ENCODE results near the gene COL25A1. TPM values are rescaled to one million over a fixed set of nuclear protein-coding genes. Genes with fewer than 3 reads are reported as not detected.

COL25A1 gene
- total RNA-seq, 1 donor from 2014 or later = 0.75 TPM

DNA sequence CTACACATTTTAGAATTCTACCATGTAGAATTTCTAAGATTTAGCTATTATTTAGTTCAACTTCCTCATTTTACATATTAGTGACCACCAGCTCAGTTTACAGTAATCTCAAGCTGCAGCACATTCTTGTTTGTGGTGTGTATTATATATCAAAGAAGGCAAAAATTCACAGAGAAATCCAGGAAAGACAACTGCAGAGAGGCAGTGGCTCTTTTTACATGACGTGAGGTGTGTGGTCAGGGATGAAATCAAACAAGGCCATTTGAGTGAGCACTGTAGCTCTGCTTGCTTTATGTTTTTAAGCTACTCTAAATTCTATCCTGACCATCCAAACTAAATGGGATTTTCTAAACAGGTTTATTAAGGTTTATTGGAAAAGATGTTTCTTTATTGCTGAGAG, 71.1 kb downstream of the COL25A1 start:
- Histone ChIP-seq H3K36me3 (no peaks in the 10 kb centered on the region), H3K4me1 (no peaks in the 10 kb centered on the region), H3K27ac (no peak overlapping the region), H3K9me3 (no peaks in the 10 kb centered on the region), H3K27me3 (no peaks in the 10 kb centered on the region), H3K4me3 (no peak overlapping the region)
- TF ChIP-seq, protein P1, sequence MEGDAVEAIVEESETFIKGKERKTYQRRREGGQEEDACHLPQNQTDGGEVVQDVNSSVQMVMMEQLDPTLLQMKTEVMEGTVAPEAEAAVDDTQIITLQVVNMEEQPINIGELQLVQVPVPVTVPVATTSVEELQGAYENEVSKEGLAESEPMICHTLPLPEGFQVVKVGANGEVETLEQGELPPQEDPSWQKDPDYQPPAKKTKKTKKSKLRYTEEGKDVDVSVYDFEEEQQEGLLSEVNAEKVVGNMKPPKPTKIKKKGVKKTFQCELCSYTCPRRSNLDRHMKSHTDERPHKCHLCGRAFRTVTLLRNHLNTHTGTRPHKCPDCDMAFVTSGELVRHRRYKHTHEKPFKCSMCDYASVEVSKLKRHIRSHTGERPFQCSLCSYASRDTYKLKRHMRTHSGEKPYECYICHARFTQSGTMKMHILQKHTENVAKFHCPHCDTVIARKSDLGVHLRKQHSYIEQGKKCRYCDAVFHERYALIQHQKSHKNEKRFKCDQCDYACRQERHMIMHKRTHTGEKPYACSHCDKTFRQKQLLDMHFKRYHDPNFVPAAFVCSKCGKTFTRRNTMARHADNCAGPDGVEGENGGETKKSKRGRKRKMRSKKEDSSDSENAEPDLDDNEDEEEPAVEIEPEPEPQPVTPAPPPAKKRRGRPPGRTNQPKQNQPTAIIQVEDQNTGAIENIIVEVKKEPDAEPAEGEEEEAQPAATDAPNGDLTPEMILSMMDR (IDR thresholded peaks at IDR 0.05) = no peak
- ATAC-seq (no peak), DNase-seq (no peak)
- intact Hi-C loops (cut with DNase I) = no loop called here

DNA sequence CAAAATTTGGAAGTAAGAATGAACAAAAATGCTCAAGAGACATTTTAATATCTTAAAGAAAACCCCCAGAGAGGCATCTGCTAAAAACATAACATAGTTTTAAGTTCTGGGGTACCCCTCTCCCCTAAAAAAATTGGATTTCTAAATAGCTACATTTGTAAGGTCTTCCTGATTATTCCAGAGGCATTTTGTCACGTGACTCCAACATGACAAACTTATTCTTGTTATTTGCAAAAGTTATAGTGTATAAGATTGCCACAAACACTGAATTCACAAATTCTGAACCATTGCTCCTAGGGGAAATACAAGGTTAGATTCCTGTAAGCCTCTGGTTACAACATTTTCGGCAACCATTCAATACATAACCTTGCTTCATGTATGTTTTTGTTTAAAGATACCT, 73.4 kb downstream of the COL25A1 start:
- intact Hi-C loops (cut with DNase I) = no loop called here
- Histone ChIP-seq H3K4me3 (no peak overlapping the region), H3K27me3 (no peaks in the 10 kb centered on the region), H3K27ac (no peak overlapping the region), H3K36me3 (no peaks in the 10 kb centered on the region), H3K9me3 (no peaks in the 10 kb centered on the region), H3K4me1 (no peaks in the 10 kb centered on the region)
- TF ChIP-seq, protein P1 (IDR thresholded peaks at IDR 0.05) = no peak
- ATAC-seq (no peak), DNase-seq (no peak)

DNA sequence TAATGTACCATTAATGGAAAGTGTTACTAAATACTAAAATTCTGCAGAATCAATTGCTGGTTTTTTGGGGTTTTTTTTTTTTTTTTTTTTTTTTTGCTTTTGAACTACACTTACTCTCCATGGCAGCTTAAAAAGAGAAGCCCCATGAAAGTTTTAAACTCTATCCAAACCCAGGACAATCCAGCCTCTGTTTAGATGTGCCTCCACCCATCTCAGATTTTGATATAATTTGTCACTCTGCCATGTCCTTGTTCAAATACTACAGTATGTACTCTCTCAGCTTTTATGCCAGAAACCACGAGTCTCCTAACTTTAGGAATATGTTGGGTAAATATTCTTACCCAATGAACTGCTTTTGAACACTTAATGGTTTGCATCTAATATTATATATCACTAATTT, 84.2 kb downstream of the COL25A1 start:
- TF ChIP-seq, protein P1 (IDR thresholded peaks at IDR 0.05) = no peak
- Histone ChIP-seq H3K36me3 (no peaks in the 10 kb centered on the region), H3K27ac (no peak overlapping the region), H3K9me3 (no peaks in the 10 kb centered on the region), H3K4me3 (no peak overlapping the region), H3K27me3 (no peaks in the 10 kb centered on the region), H3K4me1 (no peaks in the 10 kb centered on the region)
- ATAC-seq (no peak), DNase-seq (no peak)
- intact Hi-C loops (cut with DNase I) = no loop called here

DNA sequence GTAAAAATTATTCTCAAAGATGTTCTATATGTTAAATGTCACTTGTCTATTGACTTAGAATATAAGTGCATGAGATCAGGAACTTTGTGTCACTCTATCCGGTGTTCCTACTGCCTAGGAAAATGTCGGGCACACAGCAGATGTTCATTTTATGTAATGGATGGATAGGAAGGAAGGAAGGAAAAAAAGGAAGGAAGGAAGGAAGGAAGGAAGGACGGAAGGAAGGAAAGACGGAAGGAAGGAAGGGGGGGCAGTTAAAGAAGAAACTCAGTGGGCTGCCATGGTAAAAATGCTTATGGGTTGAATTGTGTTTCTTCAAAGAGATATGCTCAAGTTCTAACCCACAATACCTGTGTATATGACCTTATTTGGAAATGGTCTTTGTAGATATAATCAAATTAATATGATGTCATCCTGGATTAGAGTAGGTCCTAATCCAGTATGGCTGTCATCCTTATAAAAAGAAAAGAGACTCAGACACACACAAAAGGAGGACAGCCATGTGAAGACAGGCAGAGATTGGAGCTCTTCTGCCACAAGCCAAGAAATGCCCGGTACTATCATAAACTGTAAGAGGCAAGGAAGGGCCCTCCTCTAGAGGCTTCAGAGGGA, 86.3 kb downstream of the COL25A1 start:
- Histone ChIP-seq H3K27me3 (no peaks in the 10 kb centered on the region), H3K4me3 (no peak overlapping the region), H3K4me1 (no peaks in the 10 kb centered on the region), H3K36me3 (no peaks in the 10 kb centered on the region), H3K9me3 (no peaks in the 10 kb centered on the region), H3K27ac (no peak overlapping the region)
- ATAC-seq (no peak), DNase-seq (no peak)
- TF ChIP-seq, protein P1 (IDR thresholded peaks at IDR 0.05) = no peak
- intact Hi-C loops (cut with DNase I) = no loop called here

DNA sequence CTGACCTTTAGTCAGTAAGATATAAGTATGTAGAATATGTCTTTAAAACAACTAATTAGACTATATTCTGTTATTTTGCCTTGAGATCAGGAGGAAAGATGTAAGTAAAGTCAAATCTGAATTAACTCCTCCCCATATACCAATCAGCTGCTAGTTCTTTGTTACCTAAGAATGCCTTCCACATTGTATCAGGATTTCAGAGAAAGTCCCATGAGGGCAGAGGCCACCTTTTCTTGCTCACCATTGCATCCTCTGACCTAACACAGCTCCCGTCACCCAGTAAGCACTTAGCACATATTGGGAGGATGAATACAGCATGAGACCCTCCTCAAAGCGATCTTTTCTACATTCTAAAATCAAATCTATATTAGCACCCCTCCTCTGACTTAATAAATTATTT, 87.0 kb downstream of the COL25A1 start:
- Histone ChIP-seq H3K4me3 (no peak overlapping the region), H3K27me3 (no peaks in the 10 kb centered on the region), H3K4me1 (no peaks in the 10 kb centered on the region), H3K27ac (no peak overlapping the region), H3K36me3 (no peaks in the 10 kb centered on the region), H3K9me3 (no peaks in the 10 kb centered on the region)
- DNase-seq (no peak), ATAC-seq (no peak)
- TF ChIP-seq, protein P1 (IDR thresholded peaks at IDR 0.05) = no peak
- intact Hi-C loops (cut with DNase I) = no loop called here
